ENCODE measurements around the gene LCN12. TPM values are rescaled to one million over a fixed set of nuclear protein-coding genes. Genes with fewer than 3 reads are reported as not detected.

The LCN12 gene
- total RNA-seq, 1 experiment from 2014 or later: 2.5 TPM

DNA sequence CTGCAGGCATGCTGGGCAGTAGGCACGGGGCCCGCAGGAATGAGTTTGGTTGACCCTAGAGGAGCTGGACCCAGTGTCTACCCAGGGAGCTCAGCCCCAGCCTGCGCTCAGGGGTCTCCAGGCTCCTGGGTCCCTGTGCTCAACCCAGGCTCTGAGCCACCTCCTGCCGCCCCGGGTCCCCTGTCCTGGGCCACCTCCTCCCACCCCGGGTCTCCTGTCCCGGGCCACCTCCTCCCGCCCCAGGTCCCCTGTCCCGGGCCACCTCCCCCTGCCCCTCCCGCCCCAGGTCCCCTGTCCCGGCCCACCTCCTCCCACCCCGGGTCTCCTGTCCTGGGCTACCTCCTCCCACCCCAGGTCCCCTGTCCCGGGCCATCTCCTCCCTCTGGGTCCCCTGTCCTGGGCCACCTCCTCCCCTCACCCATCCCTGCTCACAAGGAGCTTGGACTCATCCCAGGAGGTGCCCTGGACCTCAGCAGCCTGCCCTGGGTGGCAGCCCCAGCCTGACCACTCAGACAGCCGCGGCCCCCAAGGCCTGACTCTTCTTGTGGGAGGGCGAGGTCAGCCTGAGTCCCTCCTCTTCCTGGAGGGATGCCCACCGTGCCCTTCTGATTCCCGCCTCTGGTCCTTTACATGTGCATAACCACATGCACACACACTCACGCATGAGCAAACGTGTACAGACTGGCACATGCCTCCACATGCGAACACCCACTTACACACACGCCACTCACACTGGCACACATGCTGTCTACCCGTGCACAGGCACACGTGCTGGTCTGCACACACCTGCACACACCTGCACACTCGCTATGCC is 2.4 kb downstream of the LCN12 start:
- intact Hi-C loops (cut with micrococcal nuclease; ENCODE audit: unreplicated experiment): no loop called here
- in situ Hi-C loops (cut with HindIII; ENCODE audit: low pct_unique_long_range_greater_than_20kb, low sequenced_read_pairs): no loop called here
- BruUV-seq (replicated peaks): no TSS peak
- no peaks in the 10 kb centered on the region for H3K27me3 ChIP-seq (ENCODE audit: control insufficient read depth, insufficient read depth, low read length)
- POLR2A ChIA-PET: interaction anchor here (0.5 kb wide), 1 partner anchor 82 kb away, joined by 12 read pairs; no protein-coding TSS in a partner anchor
- TF ChIP-seq SIN3A (IDR thresholded peaks at IDR 0.05; ENCODE audit: borderline replicate concordance, insufficient read depth, low read depth, low read length) (no peak), REST (IDR thresholded peaks at IDR 0.05; ENCODE audit: insufficient read depth in 1 of 2, low read depth in 2 of 2, low read length in 1 of 2) (no peak), POLR2AphosphoS5 (IDR thresholded peaks at IDR 0.05; ENCODE audit: low read depth, low read length) (no peak), TCF7L2 (IDR thresholded peaks at IDR 0.05; ENCODE audit: low read depth, low read length) (no peak)
- TF ChIP-seq, protein P1, sequence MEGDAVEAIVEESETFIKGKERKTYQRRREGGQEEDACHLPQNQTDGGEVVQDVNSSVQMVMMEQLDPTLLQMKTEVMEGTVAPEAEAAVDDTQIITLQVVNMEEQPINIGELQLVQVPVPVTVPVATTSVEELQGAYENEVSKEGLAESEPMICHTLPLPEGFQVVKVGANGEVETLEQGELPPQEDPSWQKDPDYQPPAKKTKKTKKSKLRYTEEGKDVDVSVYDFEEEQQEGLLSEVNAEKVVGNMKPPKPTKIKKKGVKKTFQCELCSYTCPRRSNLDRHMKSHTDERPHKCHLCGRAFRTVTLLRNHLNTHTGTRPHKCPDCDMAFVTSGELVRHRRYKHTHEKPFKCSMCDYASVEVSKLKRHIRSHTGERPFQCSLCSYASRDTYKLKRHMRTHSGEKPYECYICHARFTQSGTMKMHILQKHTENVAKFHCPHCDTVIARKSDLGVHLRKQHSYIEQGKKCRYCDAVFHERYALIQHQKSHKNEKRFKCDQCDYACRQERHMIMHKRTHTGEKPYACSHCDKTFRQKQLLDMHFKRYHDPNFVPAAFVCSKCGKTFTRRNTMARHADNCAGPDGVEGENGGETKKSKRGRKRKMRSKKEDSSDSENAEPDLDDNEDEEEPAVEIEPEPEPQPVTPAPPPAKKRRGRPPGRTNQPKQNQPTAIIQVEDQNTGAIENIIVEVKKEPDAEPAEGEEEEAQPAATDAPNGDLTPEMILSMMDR (IDR thresholded peaks at IDR 0.05): no peak
- ATAC-seq (no peak), DNase-seq (ENCODE audit: low read depth, low spot score) (no peak)
- peaks cover 6% of the 10 kb centered on the region for H3K4me1 ChIP-seq (ENCODE audit: control insufficient read depth, insufficient read depth, low read length)
- no peak overlapping the region for H3K4me3 ChIP-seq (ENCODE audit: low read depth in 2 of 2, low read length in 2 of 2)
- H3K36me3 ChIP-seq (ENCODE audit: control insufficient read depth, insufficient read depth, low read length): no peaks in the 10 kb centered on the region; the same call in 1 of the 2 replicates
- H3K27ac ChIP-seq (ENCODE audit: low read length): no peak overlapping the region
- H3K9me3 ChIP-seq (ENCODE audit: control insufficient read depth, insufficient read depth, low read depth, low read length): no peaks in the 10 kb centered on the region
- CTCF ChIA-PET: interaction anchor here (0.9 kb wide), 1 partner anchor 75 kb away, joined by 6 read pairs; no protein-coding TSS in a partner anchor

- CTCF ChIA-PET: no interaction called here
- POLR2A ChIA-PET: no interaction called here
- no peak for ATAC-seq
- H3K4me3 ChIP-seq (ENCODE audit: low read depth in 2 of 2, low read length in 2 of 2): no peak overlapping the region
- H3K9me3 ChIP-seq (ENCODE audit: control insufficient read depth, insufficient read depth, low read depth, low read length): no peaks in the 10 kb centered on the region
- intact Hi-C loops (cut with micrococcal nuclease; ENCODE audit: unreplicated experiment): no loop called here
- no peak overlapping the region for H3K27ac ChIP-seq (ENCODE audit: low read length)
- in situ Hi-C loops (cut with HindIII; ENCODE audit: low pct_unique_long_range_greater_than_20kb, low sequenced_read_pairs): no loop called here
- TF ChIP-seq SIN3A (IDR thresholded peaks at IDR 0.05; ENCODE audit: borderline replicate concordance, insufficient read depth, low read depth, low read length) (no peak), REST (IDR thresholded peaks at IDR 0.05; ENCODE audit: insufficient read depth in 1 of 2, low read depth in 2 of 2, low read length in 1 of 2) (no peak), TCF7L2 (IDR thresholded peaks at IDR 0.05; ENCODE audit: low read depth, low read length) (no peak)
- BruUV-seq (replicated peaks): no TSS peak
- H3K4me1 ChIP-seq (ENCODE audit: control insufficient read depth, insufficient read depth, low read length): peaks cover 6% of the 10 kb centered on the region
- no peak for DNase-seq (ENCODE audit: low read depth, low spot score)
- no peaks in the 10 kb centered on the region for H3K27me3 ChIP-seq (ENCODE audit: control insufficient read depth, insufficient read depth, low read length)
- H3K36me3 ChIP-seq (ENCODE audit: control insufficient read depth, insufficient read depth, low read length): no peaks in the 10 kb centered on the region
Measured at GRCh38 chr9:136955202-136955942, 3.3 kb downstream of the LCN12 start.

Measured in Panc1 (cell line).